Breast epithelium (tissue), 3 donors: Measurements from ENCODE around the gene TMEM121.

ENCODE experiments used
- POLR2A ChIP-seq: fragments of 450-650 bp; IDR thresholded peaks from one replicate; pipeline ENCODE4 v1.6.1; 2016; ENCODE audit warnings: antibody characterized with exemption, mild to moderate bottlenecking, moderate library complexity
- POLR2AphosphoS5 ChIP-seq, 3 donors: sonication (generic); formaldehyde crosslinking; IDR thresholded peaks; one replicate each; pipeline ENCODE4 v1.6.1; 2017; ENCODE audit warnings: antibody characterized with exemption in 3 of 3
- TF ChIP-seq, protein P1 (sequence below), 3 donors: fragments of 450-650 bp; IDR thresholded peaks; one replicate each; pipeline ENCODE4 v1.5.1; 2016 to 2017; ENCODE audit warnings: antibody characterized with exemption in 3 of 3, mild to moderate bottlenecking in 3 of 3, moderate library complexity in 3 of 3

DNA sequence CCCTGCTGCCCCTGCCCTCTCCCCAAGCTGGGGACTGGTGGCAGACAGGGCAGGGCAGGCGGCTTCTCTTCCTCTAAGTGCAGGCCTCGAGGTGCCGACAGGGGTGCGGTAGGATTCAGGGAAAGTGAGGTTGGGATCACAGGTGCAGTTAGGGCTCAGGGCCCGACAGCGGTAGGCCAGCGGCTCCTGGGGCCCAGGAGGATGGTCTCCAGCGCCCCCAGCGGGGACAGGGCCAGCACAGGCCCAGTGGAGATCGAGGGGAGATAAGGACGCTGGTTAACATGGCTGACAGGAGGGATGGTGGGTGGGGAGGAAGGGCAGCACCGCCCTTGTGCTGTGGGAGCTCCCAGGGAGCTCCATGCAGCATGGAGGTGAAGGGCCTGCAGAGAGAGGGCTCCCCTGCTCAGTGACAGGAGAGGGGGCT lies 40.6 kb upstream of the TMEM121 start:
- TF ChIP-seq POLR2AphosphoS5 (IDR thresholded peaks at IDR 0.05) (no peak), POLR2A (no peak)
- TF ChIP-seq, protein P1, sequence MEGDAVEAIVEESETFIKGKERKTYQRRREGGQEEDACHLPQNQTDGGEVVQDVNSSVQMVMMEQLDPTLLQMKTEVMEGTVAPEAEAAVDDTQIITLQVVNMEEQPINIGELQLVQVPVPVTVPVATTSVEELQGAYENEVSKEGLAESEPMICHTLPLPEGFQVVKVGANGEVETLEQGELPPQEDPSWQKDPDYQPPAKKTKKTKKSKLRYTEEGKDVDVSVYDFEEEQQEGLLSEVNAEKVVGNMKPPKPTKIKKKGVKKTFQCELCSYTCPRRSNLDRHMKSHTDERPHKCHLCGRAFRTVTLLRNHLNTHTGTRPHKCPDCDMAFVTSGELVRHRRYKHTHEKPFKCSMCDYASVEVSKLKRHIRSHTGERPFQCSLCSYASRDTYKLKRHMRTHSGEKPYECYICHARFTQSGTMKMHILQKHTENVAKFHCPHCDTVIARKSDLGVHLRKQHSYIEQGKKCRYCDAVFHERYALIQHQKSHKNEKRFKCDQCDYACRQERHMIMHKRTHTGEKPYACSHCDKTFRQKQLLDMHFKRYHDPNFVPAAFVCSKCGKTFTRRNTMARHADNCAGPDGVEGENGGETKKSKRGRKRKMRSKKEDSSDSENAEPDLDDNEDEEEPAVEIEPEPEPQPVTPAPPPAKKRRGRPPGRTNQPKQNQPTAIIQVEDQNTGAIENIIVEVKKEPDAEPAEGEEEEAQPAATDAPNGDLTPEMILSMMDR (IDR thresholded peaks at IDR 0.05), result no peak
